ENCODE results near the gene RPL38. TPM values are rescaled to one million over a fixed set of nuclear protein-coding genes. Genes with fewer than 3 reads are reported as not detected.
A peak's percentile ranks its signal among the peaks of the same experiment; 100 is the strongest.
"Not testable (repeated sequence)": the region's sequence is repeated elsewhere in the genome, so short reads cannot be mapped to it uniquely, and the experiment has no call there.

The RPL38 gene
- total RNA-seq, 1 donor from 2014 or later, result 2,904 TPM

DNA sequence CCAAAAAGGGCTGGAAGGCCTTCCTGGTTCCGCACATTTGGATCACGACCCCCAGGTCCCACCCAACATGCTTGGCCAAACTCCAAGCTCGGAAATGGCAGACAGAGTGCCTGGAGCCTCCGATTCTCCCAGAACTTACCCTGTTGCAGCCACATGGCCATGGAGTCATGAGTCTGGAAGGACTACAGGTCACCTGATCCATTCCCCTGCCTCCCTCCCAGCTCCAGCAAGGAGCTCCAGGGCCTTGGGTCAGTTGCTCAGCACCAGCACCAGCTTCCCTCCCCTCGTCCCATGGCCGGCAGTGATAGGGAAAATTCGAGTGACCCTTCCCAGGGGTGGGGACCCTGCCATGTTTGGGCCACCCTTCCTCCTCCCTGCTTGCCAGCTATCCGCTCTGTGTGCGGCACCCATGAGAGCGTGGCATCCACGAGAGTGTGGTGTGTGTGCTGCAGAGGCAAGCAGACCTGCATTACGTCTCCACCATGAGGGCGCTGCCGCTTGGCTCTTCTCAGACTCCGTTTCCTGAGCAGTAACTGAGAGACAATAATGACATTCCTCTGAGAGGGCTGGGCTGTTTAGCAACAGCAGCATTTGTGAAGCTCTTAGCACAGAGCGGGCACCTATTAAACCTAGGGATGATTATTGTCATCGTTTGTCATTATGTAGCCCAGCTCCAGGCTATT lies 21.3 kb upstream of the RPL38 start:
- FAIRE-seq (no peak), DNase-seq (ENCODE audit: low spot score in 2 of 2) (no peak)

DNA sequence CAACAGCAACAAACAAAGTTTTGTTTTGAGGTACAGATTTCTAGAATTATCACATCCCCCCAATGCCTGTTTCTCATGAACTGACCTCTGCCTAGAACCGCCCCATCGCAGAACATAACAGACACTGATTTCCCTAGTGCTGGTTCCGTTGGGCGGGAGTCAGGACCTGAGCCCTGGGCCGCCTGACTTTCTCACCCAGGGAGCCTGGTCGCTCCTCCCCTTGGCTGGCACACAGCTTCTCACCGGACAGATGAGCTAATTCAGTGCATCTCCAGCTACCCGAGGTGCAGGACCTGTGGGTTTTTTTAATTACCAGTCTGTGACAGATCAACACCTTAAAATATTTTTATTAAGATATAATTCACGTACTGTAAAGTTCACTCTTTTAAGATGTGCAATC lies 20.1 kb upstream of the RPL38 start:
- no peak for DNase-seq (ENCODE audit: low spot score in 2 of 2)
- no peak for FAIRE-seq

DNA sequence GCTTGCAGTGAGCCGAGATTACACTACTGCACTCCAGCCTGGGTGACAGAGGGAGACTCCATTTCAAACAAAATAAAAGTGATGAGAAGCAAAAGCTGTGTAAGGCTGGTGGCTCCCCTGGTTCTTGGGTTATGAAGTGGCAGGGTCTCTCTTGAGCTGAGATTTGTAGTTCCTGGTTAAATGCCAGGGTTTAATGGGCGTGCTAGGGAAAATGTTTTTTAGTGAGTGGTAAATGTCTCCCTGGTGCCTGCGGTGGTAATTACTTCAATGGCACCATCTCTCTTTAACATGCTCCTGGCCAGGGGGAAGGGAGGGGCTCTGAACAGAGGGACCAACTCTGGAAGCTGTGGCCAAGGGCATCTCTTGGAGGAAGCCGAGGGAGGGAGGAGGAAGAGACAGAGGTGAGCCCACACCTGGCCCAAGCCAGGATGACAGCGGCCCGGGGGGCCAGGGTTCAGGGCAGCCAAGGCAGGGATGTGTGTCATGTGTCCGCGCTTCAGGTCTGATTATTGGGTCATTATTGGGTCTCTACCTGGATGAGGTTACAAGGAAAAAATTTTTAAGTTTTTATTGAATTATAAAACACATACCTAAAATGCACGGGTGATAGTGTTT lies 17.8 kb upstream of the RPL38 start:
- DNase-seq (ENCODE audit: low spot score in 2 of 2) (no peak), FAIRE-seq (no peak)

DNA sequence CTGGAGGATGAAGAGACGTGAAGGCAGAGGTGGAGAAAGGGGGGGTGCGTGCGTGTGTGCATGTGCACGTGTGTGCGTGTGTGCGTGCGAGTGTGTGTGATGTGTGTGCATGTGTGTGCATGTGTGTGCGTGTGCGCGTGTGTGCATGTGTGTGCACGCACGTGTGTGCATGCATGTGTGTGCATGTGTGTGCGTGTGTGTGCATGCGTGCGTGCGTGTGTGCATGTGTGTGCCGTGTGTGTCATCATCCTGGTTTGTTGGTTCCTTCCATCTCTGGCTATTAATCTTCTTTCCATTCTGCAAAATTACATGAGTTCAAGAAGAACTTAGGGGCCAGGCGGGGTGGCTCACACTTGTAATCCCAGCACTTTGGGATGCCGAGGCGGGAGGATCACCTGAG lies 17.0 kb upstream of the RPL38 start:
- no peak for FAIRE-seq
- DNase-seq (ENCODE audit: low spot score in 2 of 2), result no peak

DNA sequence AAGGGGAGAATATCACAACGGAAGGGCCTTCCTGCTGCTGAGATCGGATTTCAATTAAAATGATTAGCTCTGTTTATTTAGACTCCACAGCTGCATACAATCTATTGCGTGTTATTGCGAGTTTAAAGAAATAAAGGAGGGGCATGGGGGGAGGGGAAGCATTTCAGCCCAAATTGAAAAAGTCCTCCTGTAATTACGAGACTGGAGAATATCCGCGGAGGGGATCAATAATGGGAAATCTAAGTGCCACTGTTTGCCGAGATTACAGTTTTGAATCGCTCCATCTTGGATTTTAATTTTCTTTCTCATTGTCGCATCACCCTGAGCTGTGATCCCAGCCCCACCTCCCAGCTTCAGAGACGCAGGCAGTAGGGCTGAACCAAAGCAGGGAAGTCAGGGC lies 15.7 kb upstream of the RPL38 start:
- no peak for DNase-seq (ENCODE audit: low spot score in 2 of 2)
- no peak for FAIRE-seq

DNA sequence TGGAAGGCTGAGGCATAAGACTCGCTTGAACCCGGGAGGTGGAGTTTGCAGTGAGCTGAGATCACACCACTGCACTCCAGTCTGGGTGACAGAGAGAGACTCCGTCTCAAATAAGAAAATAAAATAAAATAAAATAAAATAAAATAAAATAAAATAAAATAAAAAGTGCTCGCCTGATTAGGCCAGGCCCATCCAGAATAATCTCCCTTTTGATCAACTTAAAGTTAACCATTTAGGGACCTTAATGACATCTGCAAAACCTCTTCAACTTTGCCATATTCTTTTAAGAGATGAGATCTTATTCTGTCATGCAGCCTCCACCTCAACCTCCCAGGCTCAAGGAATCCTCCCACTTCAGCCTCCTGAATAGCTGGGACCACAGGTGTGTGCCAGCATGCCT lies 14.8 kb upstream of the RPL38 start:
- DNase-seq (ENCODE audit: low spot score in 2 of 2); FAIRE-seq: not testable (repeated sequence)

DNA sequence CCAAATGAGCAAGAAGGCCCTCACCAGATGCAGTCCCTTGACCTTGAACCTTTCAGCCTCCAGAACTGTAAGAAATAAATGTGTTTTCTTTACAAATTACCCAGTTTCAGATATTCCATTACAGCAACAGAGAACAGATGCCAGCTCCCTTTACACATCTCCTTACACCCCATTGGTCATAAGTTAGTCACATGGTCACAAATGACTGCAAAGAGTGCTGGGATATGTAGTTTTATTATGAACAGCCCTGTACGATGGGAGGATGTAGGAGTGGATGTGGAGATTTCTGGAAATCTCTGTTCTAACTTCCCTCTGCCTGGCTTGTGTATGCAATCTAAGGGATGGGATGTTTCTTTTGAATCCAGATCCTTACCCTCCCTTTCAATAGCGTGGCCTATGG lies 13.3 kb upstream of the RPL38 start:
- DNase-seq (ENCODE audit: low spot score in 2 of 2) (peak in 1 of 2 donors; percentile 64), FAIRE-seq (no peak)

DNA sequence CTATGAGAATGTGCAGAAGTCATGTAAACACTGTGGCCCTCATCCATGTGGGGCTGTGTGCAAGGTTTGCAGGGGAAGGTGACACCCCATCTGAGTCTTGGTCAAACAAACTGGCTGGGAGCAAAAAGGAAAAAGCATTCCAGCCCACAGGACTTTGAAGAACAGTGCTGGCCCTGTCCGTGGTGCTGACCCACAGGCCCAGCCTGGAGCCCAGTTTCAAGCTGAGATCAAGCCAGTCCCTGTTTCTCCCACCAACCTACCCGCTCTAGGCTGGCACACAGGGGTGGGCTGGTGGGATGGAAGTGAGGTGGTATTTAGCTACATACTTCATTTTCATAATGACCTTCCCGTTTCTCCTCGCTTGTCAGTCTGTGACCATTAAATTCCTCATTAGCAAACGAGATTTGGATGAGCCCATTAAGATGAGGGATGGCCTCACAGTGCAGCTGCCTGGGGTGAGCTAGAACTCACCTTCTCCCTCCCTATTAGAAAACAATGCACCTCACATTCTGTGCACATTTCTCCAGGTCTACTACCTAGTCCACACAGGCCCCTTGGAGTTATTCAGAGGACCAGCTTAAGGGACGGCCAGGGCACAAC lies 12.6 kb upstream of the RPL38 start:
- FAIRE-seq, result no peak
- DNase-seq (ENCODE audit: low spot score in 2 of 2), result no peak

DNA sequence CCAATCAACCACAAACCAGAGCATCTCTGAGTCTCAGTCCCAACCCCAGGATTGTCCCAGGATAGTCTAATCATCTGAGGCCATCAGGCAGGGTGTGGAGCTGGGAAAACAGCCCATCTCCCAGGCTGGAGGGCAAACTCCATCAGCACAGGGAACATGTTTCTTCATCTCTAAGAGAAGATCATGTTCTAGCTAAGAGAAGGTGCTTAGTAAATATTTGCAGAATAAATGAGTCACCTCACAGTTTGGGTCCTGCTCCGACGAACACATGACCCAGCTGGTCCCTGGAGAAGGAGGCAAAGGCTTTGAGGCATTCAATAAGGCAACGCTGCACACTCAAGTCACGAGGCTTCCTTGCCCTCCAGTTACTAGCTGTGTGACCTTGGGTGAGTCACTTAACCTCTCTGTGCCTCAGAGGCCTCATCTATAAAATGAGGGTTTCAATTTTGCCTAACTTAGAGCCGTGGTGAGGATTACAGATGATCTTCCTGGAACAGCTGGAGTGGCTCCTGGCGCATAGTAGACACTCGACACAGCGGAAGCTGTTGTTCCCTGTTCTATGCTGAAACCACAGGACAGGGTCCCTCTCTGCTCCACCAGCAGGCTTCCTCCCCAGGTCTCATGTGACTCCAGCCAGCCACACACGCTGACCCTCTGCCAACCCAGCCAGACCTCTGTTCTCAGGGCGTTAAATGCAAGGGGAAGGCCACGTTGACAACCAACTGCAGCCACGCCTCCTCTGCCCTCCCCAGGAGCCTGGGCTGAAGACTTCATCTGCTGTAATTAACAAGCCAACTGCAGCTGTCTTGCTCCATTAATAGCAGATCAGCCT lies 10.3 kb upstream of the RPL38 start:
- DNase-seq (ENCODE audit: low spot score in 2 of 2) (no peak), FAIRE-seq (no peak)

DNA sequence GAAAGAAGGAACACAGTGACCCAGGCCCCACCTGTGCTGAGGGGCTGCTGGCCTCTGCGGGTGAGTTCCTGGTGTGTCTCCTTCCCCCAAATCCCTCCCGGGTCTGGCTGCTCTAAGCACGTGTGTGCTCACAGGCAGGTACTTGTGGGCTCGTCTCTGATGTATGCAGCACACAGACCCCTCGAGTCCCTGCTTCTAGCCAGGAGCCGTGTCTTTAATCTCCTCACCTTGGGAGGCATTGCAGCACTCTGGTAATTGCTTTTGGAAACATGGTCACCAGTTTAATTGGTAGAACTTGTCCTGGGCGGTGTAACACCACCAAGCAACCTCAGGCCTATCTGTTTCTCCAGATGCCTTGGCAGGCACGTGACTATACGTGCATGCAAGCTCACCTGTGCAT lies 8.8 kb upstream of the RPL38 start:
- FAIRE-seq, result no peak
- no peak for DNase-seq (ENCODE audit: low spot score in 2 of 2)

DNA sequence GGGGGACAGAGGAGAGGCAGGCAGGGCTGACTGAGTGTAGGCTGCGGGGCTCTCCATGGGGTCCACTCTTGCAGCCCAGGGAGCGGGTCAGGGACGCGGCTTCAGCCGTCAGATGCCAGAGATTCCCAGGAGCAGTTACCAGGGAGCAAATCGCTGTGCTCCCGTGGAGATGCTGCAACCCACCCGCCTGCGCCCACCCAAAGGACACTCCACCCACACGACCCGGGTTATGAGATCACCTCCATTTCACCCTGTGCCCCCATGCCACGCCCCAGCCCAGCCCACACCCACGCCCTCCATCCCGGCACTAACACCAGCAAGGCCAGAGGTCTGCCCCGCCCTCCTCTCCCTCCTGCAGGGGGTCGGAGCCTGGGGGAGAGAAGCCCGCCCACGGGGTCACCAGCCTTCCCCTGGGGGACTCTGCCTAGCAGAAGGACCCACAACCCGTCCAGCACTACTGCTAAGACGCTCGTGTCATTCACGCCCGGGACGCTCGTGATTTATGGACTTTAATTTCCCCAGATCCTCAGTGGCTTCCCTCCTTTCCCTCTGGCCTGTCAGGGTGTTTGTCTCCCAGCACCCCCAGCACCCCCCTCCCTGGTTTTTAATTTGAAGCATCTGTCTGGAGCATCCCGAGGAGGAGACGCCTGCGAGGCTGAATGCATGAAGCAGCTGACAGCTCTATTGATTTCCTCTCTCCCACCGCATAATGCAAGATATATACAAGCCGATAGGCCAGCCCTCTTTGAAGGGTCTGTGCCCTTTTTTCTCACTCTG lies 6.7 kb upstream of the RPL38 start:
- DNase-seq (ENCODE audit: low spot score in 2 of 2) (no peak), FAIRE-seq (no peak)

DNA sequence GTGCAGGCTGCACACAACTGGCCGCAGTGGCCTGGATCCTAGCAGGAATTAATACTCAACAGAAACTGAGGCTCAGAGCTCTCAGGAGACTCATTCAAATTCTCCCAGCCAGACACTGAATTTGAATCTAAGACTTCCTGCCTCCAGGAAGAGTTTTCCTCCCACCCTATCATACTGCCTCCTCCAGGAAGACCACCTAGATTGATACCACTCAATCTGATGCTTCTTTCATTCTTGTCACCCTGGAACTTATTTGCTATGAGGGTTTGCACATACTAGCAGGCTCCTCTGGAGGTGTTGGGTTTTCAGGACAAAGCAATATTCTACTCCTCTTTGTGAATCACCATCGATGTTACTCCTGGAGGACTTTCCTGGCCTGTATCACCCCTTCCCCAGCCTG lies 5.7 kb upstream of the RPL38 start:
- FAIRE-seq, result no peak

DNA sequence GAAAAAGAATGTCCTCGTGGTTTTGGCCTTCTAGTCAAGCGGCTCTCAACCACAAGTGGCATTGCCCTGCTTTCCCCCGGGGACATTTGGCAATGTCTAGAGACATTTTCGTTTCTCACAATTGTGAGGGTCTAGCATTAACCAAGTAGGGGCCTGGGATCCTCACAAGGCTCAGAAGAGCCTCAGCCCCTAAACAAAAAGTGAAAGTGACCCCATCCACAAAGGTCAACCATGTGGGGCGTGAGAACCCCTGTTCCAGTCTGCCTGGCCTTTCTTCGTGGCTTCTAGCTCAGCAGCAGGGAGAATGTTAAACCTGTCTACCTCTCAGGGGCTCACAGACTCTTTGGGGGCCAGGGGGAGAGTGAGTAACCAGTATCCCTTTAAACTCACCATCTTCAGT lies 4.8 kb upstream of the RPL38 start:
- FAIRE-seq, result no peak
- DNase-seq (ENCODE audit: low spot score in 2 of 2), result no peak

More for the DNA sequence above, 5.7 kb upstream of the RPL38 start:
- no peak for DNase-seq (ENCODE audit: low spot score in 2 of 2)

DNA sequence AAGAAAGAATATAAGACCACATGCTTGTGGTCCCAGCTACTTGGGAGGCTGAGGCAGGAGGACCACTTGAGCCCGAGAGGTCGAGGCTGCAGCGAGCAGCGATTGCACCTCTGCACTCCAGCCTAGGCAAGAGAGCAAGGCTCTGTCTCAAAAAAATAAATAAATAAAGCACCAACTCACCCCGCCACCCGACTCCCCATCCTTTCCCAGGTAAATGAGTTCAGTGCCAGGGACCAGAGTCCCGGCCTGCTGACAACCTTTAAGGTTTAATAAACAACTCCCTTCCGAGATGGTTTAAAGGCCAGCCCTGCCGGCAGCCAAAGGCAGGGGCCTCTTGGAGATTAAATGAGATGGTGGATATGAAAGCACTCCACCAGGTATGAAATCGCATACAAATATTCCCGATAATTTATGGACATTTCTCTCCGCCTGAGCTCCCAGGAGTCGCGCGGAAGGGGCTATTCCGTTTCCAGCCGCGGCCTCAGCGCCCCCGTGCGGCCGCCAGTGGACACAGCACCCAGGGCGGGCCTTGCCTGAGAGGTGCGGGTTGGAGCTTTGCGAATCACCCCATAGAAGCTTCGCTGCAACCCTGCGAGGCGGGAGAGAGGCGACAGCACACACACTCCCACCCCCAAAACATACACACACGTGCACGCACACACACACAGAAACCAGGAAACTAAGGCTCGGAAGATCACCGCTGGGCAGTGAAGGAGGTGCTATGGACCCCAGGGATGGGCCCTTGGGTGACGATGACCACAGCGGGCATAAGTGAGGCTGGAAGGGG lies 4.0 kb upstream of the RPL38 start:
- no peak for FAIRE-seq

DNA sequence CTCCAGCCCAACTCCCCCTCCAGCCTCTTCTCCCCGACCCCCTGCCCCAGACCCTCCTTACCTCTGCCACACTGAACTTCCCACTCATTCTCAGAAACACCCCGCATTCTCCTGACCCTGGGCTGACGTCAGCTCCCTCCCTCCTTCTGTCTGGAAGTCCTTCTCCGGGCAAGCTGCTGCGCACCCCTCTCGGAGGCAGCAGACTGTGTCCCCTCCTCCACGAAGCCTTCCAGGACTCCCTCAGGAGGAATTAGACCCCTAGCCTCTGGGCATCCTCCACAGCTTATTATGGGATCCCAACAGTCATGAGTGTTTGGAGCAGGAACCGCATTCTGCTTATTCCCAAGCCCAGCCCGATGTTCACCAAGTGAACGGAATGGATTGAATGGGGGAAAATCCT lies 3.4 kb upstream of the RPL38 start:
- no peak for DNase-seq (ENCODE audit: low spot score in 2 of 2)
- no peak for FAIRE-seq

More for the DNA sequence above, 4.0 kb upstream of the RPL38 start:
- peak in 1 of 2 donors; percentile 78 for DNase-seq (ENCODE audit: low spot score in 2 of 2)

DNA sequence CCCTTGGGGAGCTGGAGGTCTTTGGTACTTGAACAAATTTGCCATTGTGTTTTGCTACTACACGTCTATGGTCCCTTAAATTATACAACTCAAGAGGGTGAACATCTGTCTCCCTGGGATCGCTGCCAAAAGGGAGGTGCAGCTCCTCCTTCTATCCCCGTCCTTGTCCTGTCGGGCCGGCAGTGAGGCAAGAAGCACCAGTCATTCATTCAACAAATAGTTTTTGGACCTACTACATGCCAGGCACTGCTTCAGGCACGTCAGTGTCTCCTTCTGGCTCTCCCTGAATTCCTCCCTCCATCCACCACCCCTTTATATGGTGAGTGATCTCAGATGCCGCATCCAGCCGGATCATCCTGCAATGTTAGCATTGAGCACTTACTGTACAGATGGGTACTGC lies 2.2 kb upstream of the RPL38 start:
- DNase-seq (ENCODE audit: low spot score in 2 of 2) (no peak), FAIRE-seq (no peak)

DNA sequence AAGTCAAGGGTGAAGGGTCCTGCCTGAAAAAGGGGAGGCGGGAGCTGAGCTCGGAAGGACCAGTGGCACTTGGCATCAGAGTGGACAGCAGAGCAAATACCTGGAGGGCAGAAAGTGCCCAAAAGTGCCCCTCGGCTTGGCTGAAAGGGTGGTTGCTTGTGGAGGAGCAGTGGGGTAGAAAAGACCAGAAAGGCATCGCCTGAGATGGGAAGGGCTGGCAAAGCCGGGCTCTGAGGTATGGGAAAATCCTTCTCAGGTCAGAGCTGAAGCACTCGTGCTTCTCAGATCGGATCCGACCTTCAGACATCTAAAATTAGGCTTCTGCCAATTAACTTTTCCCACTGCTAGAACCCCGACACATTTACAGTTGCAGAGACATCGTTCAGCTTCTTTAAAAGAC lies 1.5 kb upstream of the RPL38 start:
- no peak for FAIRE-seq
- DNase-seq (ENCODE audit: low spot score in 2 of 2), result no peak

DNA sequence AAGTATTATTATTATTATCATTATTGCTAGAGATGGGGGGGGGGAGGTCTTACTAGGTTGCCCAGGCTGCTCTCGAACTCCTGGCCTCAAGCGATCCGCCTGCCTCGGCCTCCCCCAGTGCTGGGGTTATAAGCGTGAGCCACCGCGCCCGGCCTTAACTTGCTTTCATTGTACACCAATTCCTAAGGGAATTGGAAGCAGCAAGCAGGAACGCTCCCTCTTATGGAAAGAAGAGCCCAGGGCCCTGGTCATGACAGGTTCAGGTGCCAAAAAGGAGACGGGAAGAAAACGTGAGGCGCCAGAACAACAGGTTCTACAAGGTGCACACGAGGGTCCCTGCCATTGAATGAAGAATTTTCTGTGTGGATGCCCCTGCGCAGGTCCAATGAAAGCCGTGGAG lies 540 bp upstream of the RPL38 start:
- DNase-seq (ENCODE audit: low spot score in 2 of 2) (no peak), FAIRE-seq (no peak)

DNA sequence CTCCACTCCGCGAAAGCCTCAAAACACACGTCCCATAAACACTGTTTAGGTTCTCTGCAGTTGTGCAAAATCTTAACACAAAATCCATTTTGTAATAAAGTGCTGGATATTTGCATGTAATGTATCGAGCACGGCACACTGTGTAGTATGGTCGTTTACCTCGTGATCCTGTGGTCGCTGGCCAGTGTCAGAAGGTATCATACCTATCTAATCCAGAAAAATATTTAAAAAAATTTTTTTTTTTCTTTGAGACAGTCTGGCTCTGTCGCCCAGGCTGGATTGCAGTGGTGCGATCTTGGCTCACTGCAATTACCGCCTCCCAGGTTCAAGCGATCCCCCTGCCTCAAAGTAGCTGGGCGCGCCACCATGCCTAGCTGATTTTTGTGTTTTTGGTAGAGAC lies 996 bp downstream of the RPL38 start:
- DNase-seq (ENCODE audit: low spot score in 2 of 2) (no peak), FAIRE-seq (no peak)

DNA sequence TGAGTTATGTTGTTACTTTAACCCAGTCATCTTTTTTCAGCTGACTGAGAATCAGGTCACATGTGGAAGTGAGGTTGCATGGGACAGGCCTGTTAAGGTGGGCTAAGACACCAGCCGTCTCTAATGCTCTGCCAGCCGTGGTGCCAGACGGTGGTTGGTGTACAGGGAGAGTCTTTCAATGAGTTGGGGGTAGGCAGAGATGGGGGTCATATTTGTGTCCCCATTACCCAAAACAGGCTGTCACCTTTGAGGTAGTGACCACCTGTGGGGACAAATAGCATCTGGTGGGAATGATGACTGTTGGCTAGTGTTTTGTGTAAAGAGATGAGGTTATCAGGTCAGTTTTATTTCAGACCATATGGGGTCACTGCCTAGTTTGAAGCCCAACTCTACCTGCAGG lies 1.8 kb downstream of the RPL38 start:
- FAIRE-seq (no peak), DNase-seq (ENCODE audit: low spot score in 2 of 2) (no peak)
